Vagina (tissue), 2 donors: ENCODE measurements around the gene ATG14. TPM values are rescaled to one million over a fixed set of nuclear protein-coding genes. Genes with fewer than 3 reads are reported as not detected.
"Not testable (repeated sequence)": the region's sequence is repeated elsewhere in the genome, so short reads cannot be mapped to it uniquely, and the experiment has no call there.

Source experiments
- DNase-seq, 2 donors: peaks; one replicate each; pipeline ENCODE4 v3.0.0-alpha.2; 2017; ENCODE audit errors: extremely low spot score in 2 of 2
- H3K27ac ChIP-seq: fragments of 200-600 bp; sonication (generic); one replicate; pipeline ENCODE4 v1.5.1; 2019
- H3K27me3 ChIP-seq: fragments of 200-600 bp; sonication (generic); one replicate; pipeline ENCODE4 v1.5.1; 2019
- H3K36me3 ChIP-seq, 2 donors: fragments of 200-600 bp; sonication (generic); one replicate each; pipeline ENCODE4 v1.5.1; 2017 to 2019
- H3K4me1 ChIP-seq: fragments of 200-600 bp; sonication (generic); one replicate; pipeline ENCODE4 v1.5.1; 2019
- H3K4me3 ChIP-seq, 2 donors: fragments of 200-600 bp; sonication (generic); 1 replicate in 1 of 2; 2 replicates in 1 of 2; pipeline ENCODE4 v1.5.1; 2016 to 2019
- H3K9me3 ChIP-seq: fragments of 200-600 bp; sonication (generic); one replicate; pipeline ENCODE4 v1.5.1; 2019
- CTCF ChIP-seq, 3 experiments: fragments of 450-650 bp in 2 of 3; fragments of 200-600 bp in 1 of 3; sonication (generic) in 1 of 3; IDR thresholded peaks; one replicate each; pipeline ENCODE4 v1.5.1; 2017 to 2019; ENCODE audit warnings: antibody characterized with exemption in 3 of 3, mild to moderate bottlenecking in 2 of 3, moderate library complexity in 2 of 3
- POLR2A ChIP-seq, 2 donors: fragments of 450-650 bp; IDR thresholded peaks; one replicate each; pipeline ENCODE4 v1.6.1; 2017; ENCODE audit warnings: antibody characterized with exemption in 2 of 2, mild to moderate bottlenecking in 2 of 2, moderate library complexity in 2 of 2
- POLR2AphosphoS5 ChIP-seq, 2 donors: sonication (generic); formaldehyde crosslinking; IDR thresholded peaks; one replicate each; pipeline ENCODE4 v1.9.0; 2017; ENCODE audit warnings: antibody characterized with exemption in 2 of 2, mild to moderate bottlenecking in 2 of 2, low read depth in 1 of 2; ENCODE audit not compliant: insufficient read depth in 1 of 2
- intact Hi-C: fragments of 100-400 bp; cut with DNase I; formaldehyde crosslinking; loops from one replicate; pipeline ENCODE4 v1.15.1; 2023
- total RNA-seq: library from RNA; depleted of rRNA; stranded (reverse); fragments of >200 nt; gene quantifications from one replicate; pipeline ENCODE4 v1.2.3, GENCODE V29; 2016

Gene ATG14
- total RNA-seq, result 11.5 TPM

- no peaks in the 10 kb centered on the region for H3K27me3 ChIP-seq
- intact Hi-C loops, result no loop called here
- H3K9me3 ChIP-seq, result no peaks in the 10 kb centered on the region
- H3K4me3 ChIP-seq, result peak within 1 kb of the TSS; percentile 92 to 94
- DNase-seq, result peak in 1 of 2 donors; percentile 90
- H3K4me1 ChIP-seq, result peaks cover 29% of the 10 kb centered on the region
- H3K27ac ChIP-seq, result peak within 1 kb of the TSS; percentile 97
- peaks cover 0 to 2% of the 10 kb centered on the region in 2 donors for H3K36me3 ChIP-seq
- TF ChIP-seq CTCF (IDR thresholded peaks at IDR 0.05) (no peak), POLR2A (IDR thresholded peaks at IDR 0.05) (peak in 1 of 2 donors; percentile 25), POLR2AphosphoS5 (IDR thresholded peaks at IDR 0.05; ENCODE audit: insufficient read depth in 1 of 2, low read depth in 1 of 2) (peak; percentile 91 to 95)
These were observed at the start of gene ATG14 for GRCh38 chr14:55411426-55412389. ATG14 (minus strand) TSS chr14:55411830; CDS start chr14:55411822, 8 bp downstream.

GRCh38 chr14:55458800-55459515 is 47.3 kb upstream of the ATG14 start:
- no peaks in the 10 kb centered on the region for H3K27me3 ChIP-seq
- H3K4me1 ChIP-seq, result peaks cover 13% of the 10 kb centered on the region
- no peak for TF ChIP-seq CTCF (IDR thresholded peaks at IDR 0.05)
- TF ChIP-seq POLR2A (IDR thresholded peaks at IDR 0.05), result no peak
- TF ChIP-seq POLR2AphosphoS5 (IDR thresholded peaks at IDR 0.05; ENCODE audit: insufficient read depth in 1 of 2, low read depth in 1 of 2), result no peak
- intact Hi-C loops, result no loop called here
- DNase-seq, result no peak
- no peak overlapping the region for H3K27ac ChIP-seq
- H3K4me3 ChIP-seq, result no peak overlapping the region
- H3K9me3 ChIP-seq, result no peaks in the 10 kb centered on the region
- no peaks in the 10 kb centered on the region for H3K36me3 ChIP-seq

- peaks cover 15% of the 10 kb centered on the region for H3K4me1 ChIP-seq
- H3K9me3 ChIP-seq, result no peaks in the 10 kb centered on the region
- H3K4me3 ChIP-seq, result no peak overlapping the region
- DNase-seq, result no peak
- TF ChIP-seq POLR2A (IDR thresholded peaks at IDR 0.05), result no peak
- no peak for TF ChIP-seq CTCF (IDR thresholded peaks at IDR 0.05)
- no peak for TF ChIP-seq POLR2AphosphoS5 (IDR thresholded peaks at IDR 0.05; ENCODE audit: insufficient read depth in 1 of 2, low read depth in 1 of 2)
- no peak overlapping the region for H3K27ac ChIP-seq
- no peaks in the 10 kb centered on the region for H3K27me3 ChIP-seq
- no peaks in the 10 kb centered on the region for H3K36me3 ChIP-seq
- intact Hi-C loops, result no loop called here
These were observed 45.9 kb upstream of the ATG14 start for GRCh38 chr14:55457496-55457895.

- intact Hi-C loops, H3K4me3 ChIP-seq, DNase-seq, H3K27me3 ChIP-seq, H3K36me3 ChIP-seq, H3K27ac ChIP-seq, H3K9me3 ChIP-seq: not testable (repeated sequence)
- peaks cover 15% of the 10 kb centered on the region for H3K4me1 ChIP-seq
These were observed 44.8 kb upstream of the ATG14 start for GRCh38 chr14:55456411-55456810.

- intact Hi-C loops, result no loop called here
- TF ChIP-seq POLR2AphosphoS5 (IDR thresholded peaks at IDR 0.05; ENCODE audit: insufficient read depth in 1 of 2, low read depth in 1 of 2), result no peak
- TF ChIP-seq CTCF (IDR thresholded peaks at IDR 0.05), result no peak
- TF ChIP-seq POLR2A (IDR thresholded peaks at IDR 0.05), result no peak
- H3K4me1 ChIP-seq, result peaks cover 15% of the 10 kb centered on the region
- peak in 1 of 2 donors; percentile 86 for DNase-seq
- no peak overlapping the region for H3K27ac ChIP-seq
- H3K9me3 ChIP-seq, result no peaks in the 10 kb centered on the region
- no peaks in the 10 kb centered on the region for H3K27me3 ChIP-seq
- H3K4me3 ChIP-seq, result peak overlapping the region in 1 of 2 donors; percentile 28
- H3K36me3 ChIP-seq, result no peaks in the 10 kb centered on the region
These were observed 42.8 kb upstream of the ATG14 start for GRCh38 chr14:55454264-55455002.
